HEK293 (cell line): ENCODE data around the gene CFAP46.

Experiments used
- ZNF530 ChIP-seq: fragments of 450-650 bp; formaldehyde crosslinking; IDR thresholded peaks from 2 replicates; pipeline ENCODE4 v1.5.1; 2016; ENCODE audit warnings: low read depth, missing biosample characterization, missing genetic modification characterization
- ZNF664 ChIP-seq: fragments of 450-650 bp; formaldehyde crosslinking; IDR thresholded peaks from 2 replicates; pipeline ENCODE4 v1.5.1; 2016; ENCODE audit warnings: missing biosample characterization, missing genetic modification characterization
- TF ChIP-seq, protein P1 (sequence below): fragments of 450-650 bp; formaldehyde crosslinking; IDR thresholded peaks from 2 replicates; pipeline ENCODE4 v1.5.1; 2016; ENCODE audit warnings: missing biosample characterization, missing genetic modification characterization
- TF ChIP-seq, protein P2 (sequence below): fragments of 450-650 bp; formaldehyde crosslinking; IDR thresholded peaks from 2 replicates; pipeline ENCODE4 v1.5.1; 2016; ENCODE audit warnings: missing biosample characterization, missing genetic modification characterization
- TF ChIP-seq, protein P3 (sequence below): fragments of 450-650 bp; formaldehyde crosslinking; IDR thresholded peaks from 2 replicates; pipeline ENCODE4 v1.5.1; 2017; ENCODE audit warnings: missing biosample characterization, missing genetic modification characterization

DNA sequence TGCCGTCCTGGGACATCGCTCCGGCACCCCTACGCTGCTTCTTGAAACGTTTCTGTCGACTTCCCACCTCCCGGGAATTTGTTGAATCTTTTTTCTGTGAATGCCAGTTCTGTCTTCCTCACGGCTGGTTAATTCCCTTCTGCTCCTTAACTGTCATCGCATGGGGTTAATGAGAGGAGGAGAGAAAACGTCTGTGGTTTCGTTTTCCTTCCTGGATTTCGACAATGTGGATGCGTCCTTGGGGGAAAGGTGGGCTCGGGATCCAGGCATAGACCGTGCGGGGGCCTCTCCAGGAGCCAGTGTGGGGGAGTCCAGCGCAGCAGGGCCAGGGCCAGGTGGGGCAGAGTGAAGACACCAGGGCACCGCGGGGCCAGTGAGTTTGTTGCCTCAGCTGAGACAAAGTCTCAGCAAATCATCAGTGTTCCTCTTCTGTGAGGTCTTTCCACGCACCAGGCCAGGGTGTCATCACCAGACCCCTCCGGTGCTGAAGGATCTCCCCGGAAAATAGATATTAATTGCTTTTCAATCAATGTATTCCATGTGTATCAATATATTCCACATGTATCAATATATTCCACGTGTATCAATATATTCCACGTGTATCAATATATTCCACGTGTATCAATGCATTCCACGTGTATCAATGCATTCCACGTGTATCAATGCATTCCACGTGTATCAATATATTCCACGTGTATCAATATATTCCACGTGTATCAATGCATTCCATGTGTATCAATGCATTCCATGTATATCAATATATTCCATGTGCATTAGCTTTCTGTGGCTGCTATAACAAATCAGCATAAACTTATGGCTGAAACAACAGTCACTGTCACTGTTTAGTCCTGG lies 33.7 kb upstream of the CFAP46 start:
- TF ChIP-seq, protein P1, sequence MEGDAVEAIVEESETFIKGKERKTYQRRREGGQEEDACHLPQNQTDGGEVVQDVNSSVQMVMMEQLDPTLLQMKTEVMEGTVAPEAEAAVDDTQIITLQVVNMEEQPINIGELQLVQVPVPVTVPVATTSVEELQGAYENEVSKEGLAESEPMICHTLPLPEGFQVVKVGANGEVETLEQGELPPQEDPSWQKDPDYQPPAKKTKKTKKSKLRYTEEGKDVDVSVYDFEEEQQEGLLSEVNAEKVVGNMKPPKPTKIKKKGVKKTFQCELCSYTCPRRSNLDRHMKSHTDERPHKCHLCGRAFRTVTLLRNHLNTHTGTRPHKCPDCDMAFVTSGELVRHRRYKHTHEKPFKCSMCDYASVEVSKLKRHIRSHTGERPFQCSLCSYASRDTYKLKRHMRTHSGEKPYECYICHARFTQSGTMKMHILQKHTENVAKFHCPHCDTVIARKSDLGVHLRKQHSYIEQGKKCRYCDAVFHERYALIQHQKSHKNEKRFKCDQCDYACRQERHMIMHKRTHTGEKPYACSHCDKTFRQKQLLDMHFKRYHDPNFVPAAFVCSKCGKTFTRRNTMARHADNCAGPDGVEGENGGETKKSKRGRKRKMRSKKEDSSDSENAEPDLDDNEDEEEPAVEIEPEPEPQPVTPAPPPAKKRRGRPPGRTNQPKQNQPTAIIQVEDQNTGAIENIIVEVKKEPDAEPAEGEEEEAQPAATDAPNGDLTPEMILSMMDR (tag by site-specific recombination), result no peak
- TF ChIP-seq, protein P2, sequence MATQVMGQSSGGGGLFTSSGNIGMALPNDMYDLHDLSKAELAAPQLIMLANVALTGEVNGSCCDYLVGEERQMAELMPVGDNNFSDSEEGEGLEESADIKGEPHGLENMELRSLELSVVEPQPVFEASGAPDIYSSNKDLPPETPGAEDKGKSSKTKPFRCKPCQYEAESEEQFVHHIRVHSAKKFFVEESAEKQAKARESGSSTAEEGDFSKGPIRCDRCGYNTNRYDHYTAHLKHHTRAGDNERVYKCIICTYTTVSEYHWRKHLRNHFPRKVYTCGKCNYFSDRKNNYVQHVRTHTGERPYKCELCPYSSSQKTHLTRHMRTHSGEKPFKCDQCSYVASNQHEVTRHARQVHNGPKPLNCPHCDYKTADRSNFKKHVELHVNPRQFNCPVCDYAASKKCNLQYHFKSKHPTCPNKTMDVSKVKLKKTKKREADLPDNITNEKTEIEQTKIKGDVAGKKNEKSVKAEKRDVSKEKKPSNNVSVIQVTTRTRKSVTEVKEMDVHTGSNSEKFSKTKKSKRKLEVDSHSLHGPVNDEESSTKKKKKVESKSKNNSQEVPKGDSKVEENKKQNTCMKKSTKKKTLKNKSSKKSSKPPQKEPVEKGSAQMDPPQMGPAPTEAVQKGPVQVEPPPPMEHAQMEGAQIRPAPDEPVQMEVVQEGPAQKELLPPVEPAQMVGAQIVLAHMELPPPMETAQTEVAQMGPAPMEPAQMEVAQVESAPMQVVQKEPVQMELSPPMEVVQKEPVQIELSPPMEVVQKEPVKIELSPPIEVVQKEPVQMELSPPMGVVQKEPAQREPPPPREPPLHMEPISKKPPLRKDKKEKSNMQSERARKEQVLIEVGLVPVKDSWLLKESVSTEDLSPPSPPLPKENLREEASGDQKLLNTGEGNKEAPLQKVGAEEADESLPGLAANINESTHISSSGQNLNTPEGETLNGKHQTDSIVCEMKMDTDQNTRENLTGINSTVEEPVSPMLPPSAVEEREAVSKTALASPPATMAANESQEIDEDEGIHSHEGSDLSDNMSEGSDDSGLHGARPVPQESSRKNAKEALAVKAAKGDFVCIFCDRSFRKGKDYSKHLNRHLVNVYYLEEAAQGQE, result no peak
- TF ChIP-seq ZNF530 (tag by site-specific recombination) (no peak), ZNF664 (tag by site-specific recombination) (no peak)
- TF ChIP-seq, protein P3, sequence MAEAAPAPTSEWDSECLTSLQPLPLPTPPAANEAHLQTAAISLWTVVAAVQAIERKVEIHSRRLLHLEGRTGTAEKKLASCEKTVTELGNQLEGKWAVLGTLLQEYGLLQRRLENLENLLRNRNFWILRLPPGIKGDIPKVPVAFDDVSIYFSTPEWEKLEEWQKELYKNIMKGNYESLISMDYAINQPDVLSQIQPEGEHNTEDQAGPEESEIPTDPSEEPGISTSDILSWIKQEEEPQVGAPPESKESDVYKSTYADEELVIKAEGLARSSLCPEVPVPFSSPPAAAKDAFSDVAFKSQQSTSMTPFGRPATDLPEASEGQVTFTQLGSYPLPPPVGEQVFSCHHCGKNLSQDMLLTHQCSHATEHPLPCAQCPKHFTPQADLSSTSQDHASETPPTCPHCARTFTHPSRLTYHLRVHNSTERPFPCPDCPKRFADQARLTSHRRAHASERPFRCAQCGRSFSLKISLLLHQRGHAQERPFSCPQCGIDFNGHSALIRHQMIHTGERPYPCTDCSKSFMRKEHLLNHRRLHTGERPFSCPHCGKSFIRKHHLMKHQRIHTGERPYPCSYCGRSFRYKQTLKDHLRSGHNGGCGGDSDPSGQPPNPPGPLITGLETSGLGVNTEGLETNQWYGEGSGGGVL (tag by site-specific recombination), result no peak
